Liver (tissue), 2 donors: ENCODE results near the gene PIK3R6.

Experiments
- TAF1 ChIP-seq: conservative IDR thresholded peaks from 2 replicates; pipeline ENCODE4 v1.6.1; 2016; ENCODE audit warnings: antibody characterized with exemption, mild to moderate bottlenecking
- TF ChIP-seq, protein P1 (sequence below): IDR thresholded peaks from 2 replicates; pipeline ENCODE4 v1.6.1; 2016; ENCODE audit warnings: antibody characterized with exemption
- donor health status: healthy.

DNA sequence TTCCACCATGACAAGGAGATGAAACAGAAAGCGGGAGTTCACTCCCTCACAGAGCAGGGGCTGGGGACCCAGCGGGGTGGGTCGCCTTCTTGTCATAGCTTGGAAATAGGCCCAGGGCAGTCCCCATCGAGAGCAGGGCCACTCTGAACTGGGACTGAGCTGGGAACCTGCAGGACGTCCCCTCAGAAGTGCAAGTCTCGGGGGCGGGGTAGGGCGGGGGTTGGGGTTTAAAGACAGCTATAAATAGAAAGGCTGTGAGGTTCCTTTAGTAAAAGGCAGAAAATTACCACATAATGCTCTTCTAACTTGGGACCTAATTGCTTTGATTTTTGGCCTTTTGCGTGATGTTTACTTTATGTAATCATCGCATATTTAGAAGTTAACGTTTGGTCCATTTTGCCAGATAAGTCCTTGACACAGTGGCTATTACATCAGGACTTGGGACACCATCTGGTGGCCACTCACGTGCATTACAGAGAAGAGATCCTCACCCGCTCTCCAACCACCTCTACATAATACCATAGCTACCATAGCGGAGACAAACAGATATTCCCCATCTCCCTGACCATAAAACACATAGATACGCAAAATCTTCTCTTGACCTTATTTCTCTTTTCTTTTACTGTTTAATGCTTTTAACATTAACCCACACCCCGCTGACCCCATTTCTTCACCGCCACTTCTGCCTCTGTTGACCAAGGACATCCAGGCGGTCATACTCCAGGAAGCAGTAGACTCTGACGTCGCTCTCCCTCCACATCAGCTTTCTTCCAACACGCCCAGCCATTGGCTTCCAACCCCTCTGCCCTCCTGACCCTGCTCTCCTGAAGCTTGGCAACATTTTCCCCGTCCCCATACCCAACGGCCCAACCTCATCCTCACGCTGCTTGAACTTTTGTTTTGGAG lies 27.5 kb upstream of the PIK3R6 start:
- no peak for TF ChIP-seq TAF1
- TF ChIP-seq, protein P1, sequence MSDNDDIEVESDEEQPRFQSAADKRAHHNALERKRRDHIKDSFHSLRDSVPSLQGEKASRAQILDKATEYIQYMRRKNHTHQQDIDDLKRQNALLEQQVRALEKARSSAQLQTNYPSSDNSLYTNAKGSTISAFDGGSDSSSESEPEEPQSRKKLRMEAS = no peak
